ENCODE data around the gene DIDO1. TPM values are rescaled to one million over a fixed set of nuclear protein-coding genes. Genes with fewer than 3 reads are reported as not detected.

The DIDO1 gene
- total and polyA plus RNA-seq, 2 of the 13 experiments (the other 11 are each of a cell fraction or from before 2014, with no cell fraction given): 75.0 to 75.1 TPM

- TF ChIP-seq ZNF296 (CRISPR knock-in tag; conservative IDR thresholded peaks at IDR 0.05) (0 out of 2 replicates have a peak, but pooled peaks have one; percentile 34), ARID4A (CRISPR knock-in tag; IDR thresholded peaks at IDR 0.05; ENCODE audit: borderline replicate concordance) (peak; percentile 54), ZNF234 (CRISPR knock-in tag; conservative IDR thresholded peaks at IDR 0.05) (no peak), HDAC2 (CRISPR knock-in tag; IDR thresholded peaks at IDR 0.05) (peak; percentile 41; the same call in 1 of the 2 replicates), ZNF737 (CRISPR knock-in tag; IDR thresholded peaks at IDR 0.05; ENCODE audit: borderline replicate concordance) (no peak), CREB3 (CRISPR knock-in tag; IDR thresholded peaks at IDR 0.05) (no peak), HMGXB3 (CRISPR knock-in tag; IDR thresholded peaks at IDR 0.05; ENCODE audit: borderline replicate concordance) (no peak), IRF9 (CRISPR knock-in tag; IDR thresholded peaks at IDR 0.05; ENCODE audit: borderline replicate concordance) (no peak), SMARCE1 (IDR thresholded peaks at IDR 0.05; ENCODE audit: borderline replicate concordance) (no peak), PLSCR1 (CRISPR knock-in tag; IDR thresholded peaks at IDR 0.05; ENCODE audit: borderline replicate concordance) (no peak), ZSCAN21 (CRISPR knock-in tag; IDR thresholded peaks at IDR 0.05; ENCODE audit: borderline replicate concordance) (no peak; the same call in 1 of the 2 replicates), ZNF569 (CRISPR knock-in tag; IDR thresholded peaks at IDR 0.05; ENCODE audit: borderline replicate concordance) (no peak), ATF3 (CRISPR knock-in tag; IDR thresholded peaks at IDR 0.05) (no peak), ZNF446 (CRISPR knock-in tag; IDR thresholded peaks at IDR 0.05) (no peak), PITX1 (CRISPR knock-in tag; IDR thresholded peaks at IDR 0.05) (no peak)
These were observed 49.1 kb downstream of the DIDO1 start (continued) for GRCh38 chr20:62876902-62877816.

Measured in HepG2 (cell line).